Measurements from ENCODE around the gene AP1G1.

The AP1G1 gene

DNA sequence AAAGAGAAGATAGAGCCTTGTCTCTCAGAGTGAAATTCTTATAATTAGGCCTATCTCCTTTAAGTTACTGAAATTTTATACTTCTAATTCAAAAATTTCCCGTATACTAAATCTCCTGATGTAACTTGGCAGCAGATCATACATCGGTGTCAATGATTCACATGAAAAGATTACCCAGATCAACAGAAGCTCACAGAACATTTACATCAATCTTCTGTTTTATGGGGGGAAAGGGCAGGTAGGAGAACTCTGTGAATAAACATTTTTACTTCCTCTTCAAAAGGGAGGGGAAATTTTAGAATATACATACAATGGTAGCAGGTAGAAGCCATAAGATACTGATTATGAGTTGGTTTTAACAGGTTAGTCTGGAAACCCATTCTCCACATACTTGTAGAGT lies 127.3 kb downstream of the AP1G1 start:
- H3K27me3 Mint-ChIP-seq: no peaks in the 10 kb centered on the region
- H3K27ac Mint-ChIP-seq: no peak overlapping the region
- no peaks in the 10 kb centered on the region for H3K4me1 Mint-ChIP-seq
- ATAC-seq (ENCODE audit: low read depth): no peak
- no peak for DNase-seq (ENCODE audit: low spot score in 2 of 2)
- peaks cover 37% of the 10 kb centered on the region for H3K36me3 Mint-ChIP-seq
- no peak overlapping the region for H3K4me3 Mint-ChIP-seq
- no peaks in the 10 kb centered on the region for H3K9me3 Mint-ChIP-seq
